OCI-LY1 (cell line): ENCODE results near the gene WIF1.

Experiments used
- H2AFZ ChIP-seq: fragments of 200-600 bp; sonication (generic), shearing (Covaris generic); 2 replicates; pipeline ENCODE4 v1.6.0; 2014; ENCODE audit warnings: antibody characterized with exemption, mild to moderate bottlenecking, low read length
- H3F3A ChIP-seq: fragments of 200-600 bp; sonication (generic), shearing (Covaris generic); 2 replicates; pipeline ENCODE4 v1.6.0; 2014; ENCODE audit warnings: mild to moderate bottlenecking, antibody characterized with exemption, low read length, moderate library complexity; ENCODE audit not compliant: insufficient read depth
- H3K27ac ChIP-seq: fragments of 200-600 bp; sonication (generic); 2 replicates; pipeline ENCODE4 v1.5.1; 2014; ENCODE audit warnings: low read length, mixed run types, mild to moderate bottlenecking, low read depth; ENCODE audit not compliant: poor library complexity, severe bottlenecking
- H3K27me3 ChIP-seq: fragments of 200-600 bp; sonication (generic); 2 replicates; pipeline ENCODE4 v1.6.0; 2014; ENCODE audit warnings: antibody characterized with exemption, mild to moderate bottlenecking, low read length, moderate library complexity; ENCODE audit not compliant: insufficient read depth
- H3K36me3 ChIP-seq: fragments of 200-600 bp; sonication (generic); 2 replicates; pipeline ENCODE4 v1.6.1; 2014; ENCODE audit warnings: mild to moderate bottlenecking, antibody characterized with exemption, low read length, moderate library complexity, mixed read lengths; ENCODE audit not compliant: insufficient read depth
- H3K4me1 ChIP-seq: fragments of 200-600 bp; sonication (generic); 2 replicates; pipeline ENCODE4 v1.5.1; 2014; ENCODE audit warnings: mild to moderate bottlenecking, low read length, moderate library complexity; ENCODE audit not compliant: insufficient read depth, severe bottlenecking
- H3K4me2 ChIP-seq: fragments of 200-600 bp; sonication (generic), shearing (Covaris generic); 2 replicates; pipeline ENCODE4 v1.6.1; 2014; ENCODE audit warnings: low read length
- H3K4me3 ChIP-seq: fragments of 200-600 bp; sonication (generic); 2 replicates; pipeline ENCODE4 v1.5.1; 2014; ENCODE audit warnings: low read length, low read depth, mild to moderate bottlenecking, mixed read lengths; ENCODE audit not compliant: poor library complexity, severe bottlenecking
- H3K79me2 ChIP-seq: fragments of 200-600 bp; shearing (Covaris generic); 2 replicates; pipeline ENCODE4 v1.6.1; 2016; ENCODE audit warnings: mixed run types, low read length, mixed read lengths; ENCODE audit not compliant: insufficient read depth
- H3K9ac ChIP-seq: fragments of 200-600 bp; sonication (generic), shearing (Covaris generic); 2 replicates; pipeline ENCODE4 v1.6.1; 2014; ENCODE audit warnings: mild to moderate bottlenecking, low read length, mixed read lengths
- H3K9me2 ChIP-seq: fragments of 200-600 bp; sonication (generic), shearing (Covaris generic); 2 replicates; pipeline ENCODE4 v1.6.1; 2014; ENCODE audit warnings: low read depth, mild to moderate bottlenecking, low read length, mixed read lengths
- H3K9me3 ChIP-seq: fragments of 200-600 bp; shearing (Covaris generic); 2 replicates; pipeline ENCODE4 v1.6.1; 2014; ENCODE audit warnings: low read length, mixed read lengths
- H4K20me1 ChIP-seq: fragments of 200-600 bp; sonication (generic), shearing (Covaris generic); 2 replicates; pipeline ENCODE4 v1.6.0; 2016; ENCODE audit warnings: mild to moderate bottlenecking, low read length; ENCODE audit not compliant: insufficient read depth
- CTCF ChIP-seq: fragments of 200-600 bp; sonication (generic), shearing (Covaris generic); IDR thresholded peaks from 2 replicates; pipeline ENCODE4 v1.5.1; 2017; ENCODE audit warnings: mild to moderate bottlenecking, antibody characterized with exemption, low read length, moderate library complexity, mixed read lengths
- EZH2 ChIP-seq: fragments of 200-600 bp; sonication (generic), shearing (Covaris generic); IDR thresholded peaks from 2 replicates; pipeline ENCODE4 v1.8.0; 2017; ENCODE audit warnings: borderline replicate concordance, mixed run types, mild to moderate bottlenecking, antibody characterized with exemption, low read length, moderate library complexity, mixed read lengths

The WIF1 gene

GRCh38 chr12:65121049-65121955, at the start of gene WIF1:
Gene WIF1 (minus strand): TSS chr12:65121305. CDS start chr12:65121191, 114 bp downstream.
- no peak within 1 kb of the TSS for H3K4me2 ChIP-seq
- no peak within 1 kb of the TSS for H3K4me3 ChIP-seq
- H3K4me1 ChIP-seq, result no peaks in the 10 kb centered on the region
- no peaks in the 10 kb centered on the region for H3K9me3 ChIP-seq
- H3K9me2 ChIP-seq, result no peaks in the 10 kb centered on the region
- H3K9ac ChIP-seq, result no peak within 1 kb of the TSS
- H3K27me3 ChIP-seq, result no peaks in the 10 kb centered on the region
- H4K20me1 ChIP-seq, result no peaks in the 10 kb centered on the region
- no peaks in the 10 kb centered on the region for H3K79me2 ChIP-seq
- H3K27ac ChIP-seq, result no peak within 1 kb of the TSS
- TF ChIP-seq EZH2 (no peak), CTCF (peak; percentile 22; the same call in 1 of the 2 replicates)
- no peak within 1 kb of the TSS for H2AFZ ChIP-seq
- H3F3A ChIP-seq, result no peaks in the 10 kb centered on the region
- no peaks in the 10 kb centered on the region for H3K36me3 ChIP-seq

GRCh38 chr12:65170209-65170881, 49.2 kb upstream of the WIF1 start:
- Histone ChIP-seq H3K9ac (peak overlapping the region; percentile 94), H3K27ac (peak overlapping the region; percentile 78), H3K4me2 (peak overlapping the region; percentile 99), H3K4me1 (peaks cover 48% of the 10 kb centered on the region), H3K79me2 (peaks cover 49% of the 10 kb centered on the region), H3K9me3 (no peaks in the 10 kb centered on the region), H4K20me1 (no peaks in the 10 kb centered on the region), H3K9me2 (no peaks in the 10 kb centered on the region), H2AFZ (no peak overlapping the region), H3K27me3 (no peaks in the 10 kb centered on the region), H3F3A (no peaks in the 10 kb centered on the region), H3K36me3 (peaks cover 22% of the 10 kb centered on the region), H3K4me3 (peak overlapping the region; percentile 92)
- TF ChIP-seq CTCF (no peak), EZH2 (no peak)

- H3F3A ChIP-seq, result no peaks in the 10 kb centered on the region
- H3K9ac ChIP-seq, result peak within 1 kb of the TSS; percentile 94
- peak within 1 kb of the TSS; percentile 98 for H2AFZ ChIP-seq
- H3K36me3 ChIP-seq, result peaks cover 14% of the 10 kb centered on the region; the same call in 1 of the 2 replicates
- peak within 1 kb of the TSS; percentile 92 for H3K4me3 ChIP-seq
- H3K4me1 ChIP-seq, result peaks cover 44% of the 10 kb centered on the region
- peak within 1 kb of the TSS; percentile 99 for H3K4me2 ChIP-seq
- H3K9me2 ChIP-seq, result no peaks in the 10 kb centered on the region
- TF ChIP-seq EZH2, result no peak
- no peak; the same call in 1 of the 2 replicates for TF ChIP-seq CTCF
- H4K20me1 ChIP-seq, result no peaks in the 10 kb centered on the region
- peak within 1 kb of the TSS; percentile 78 for H3K27ac ChIP-seq
- no peaks in the 10 kb centered on the region for H3K27me3 ChIP-seq
- H3K9me3 ChIP-seq, result no peaks in the 10 kb centered on the region
- peaks cover 41% of the 10 kb centered on the region for H3K79me2 ChIP-seq
Measured at GRCh38 chr12:65169320-65170208, 48.5 kb upstream of the WIF1 start, which contains the start of gene LEMD3. Gene LEMD3 (plus strand): TSS chr12:65169583. CDS start chr12:65169597, 14 bp downstream.
